ENCODE measurements around the gene TXLNB. TPM values are rescaled to one million over a fixed set of nuclear protein-coding genes. Genes with fewer than 3 reads are reported as not detected.
A peak's percentile ranks its signal among the peaks of the same experiment; 100 is the strongest.
"Not testable (repeated sequence)": the region's sequence is repeated elsewhere in the genome, so short reads cannot be mapped to it uniquely, and the experiment has no call there.

Gene TXLNB
- total RNA-seq, 2 experiments from 2014 or later, result 7.9 to 12.4 TPM

DNA sequence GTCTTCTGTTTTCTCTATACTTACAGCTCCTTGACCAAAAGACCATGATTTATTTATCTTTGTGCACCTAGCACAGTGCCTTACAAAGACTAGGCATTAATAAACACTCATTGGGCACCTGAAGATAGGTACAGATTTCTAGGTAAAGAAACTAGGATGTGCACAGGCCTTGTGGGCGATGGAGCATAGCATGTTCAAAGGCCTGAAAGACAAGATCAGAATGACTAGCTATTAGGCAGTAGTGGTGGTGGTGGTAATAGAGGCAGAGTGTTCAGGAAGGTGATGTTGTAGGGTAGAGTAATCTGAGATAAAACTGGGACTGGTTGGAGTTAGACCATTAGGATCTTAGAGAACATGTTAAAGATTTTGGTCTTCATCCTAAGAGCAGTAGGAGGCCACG, 3.9 kb downstream of the TXLNB start:
- DNase-seq (ENCODE audit: low spot score), result peak; percentile 70
- H3K36me3 ChIP-seq (ENCODE audit: insufficient read depth, low read length), result peaks cover 33% of the 10 kb centered on the region
- H3K9me3 ChIP-seq (ENCODE audit: low read length), result no peaks in the 10 kb centered on the region
- peaks cover 61% of the 10 kb centered on the region for H3K4me1 ChIP-seq (ENCODE audit: insufficient read depth, low read length, poor library complexity, severe bottlenecking)
- no peaks in the 10 kb centered on the region for H4K20me1 ChIP-seq (ENCODE audit: insufficient read depth, low read length)
- ChIA-PET POLR2A (interaction anchor here (0.7 to 2.9 kb wide), 9 partner anchors 9 to 66 kb away, joined by 3 to 15 read pairs (median 5); no protein-coding TSS in a partner anchor), CTCF (ENCODE audit: unreplicated experiment) (interaction anchor here (1.3 kb wide), 1 partner anchor 82 kb away, joined by 4 read pairs; no protein-coding TSS in a partner anchor)
- no peak overlapping the region for H2AFZ ChIP-seq (ENCODE audit: low read length)
- TF ChIP-seq EZH2phosphoT487 (IDR thresholded peaks at IDR 0.05; ENCODE audit: borderline replicate concordance, low read depth, low read length), result no peak
- TF ChIP-seq, protein P1, sequence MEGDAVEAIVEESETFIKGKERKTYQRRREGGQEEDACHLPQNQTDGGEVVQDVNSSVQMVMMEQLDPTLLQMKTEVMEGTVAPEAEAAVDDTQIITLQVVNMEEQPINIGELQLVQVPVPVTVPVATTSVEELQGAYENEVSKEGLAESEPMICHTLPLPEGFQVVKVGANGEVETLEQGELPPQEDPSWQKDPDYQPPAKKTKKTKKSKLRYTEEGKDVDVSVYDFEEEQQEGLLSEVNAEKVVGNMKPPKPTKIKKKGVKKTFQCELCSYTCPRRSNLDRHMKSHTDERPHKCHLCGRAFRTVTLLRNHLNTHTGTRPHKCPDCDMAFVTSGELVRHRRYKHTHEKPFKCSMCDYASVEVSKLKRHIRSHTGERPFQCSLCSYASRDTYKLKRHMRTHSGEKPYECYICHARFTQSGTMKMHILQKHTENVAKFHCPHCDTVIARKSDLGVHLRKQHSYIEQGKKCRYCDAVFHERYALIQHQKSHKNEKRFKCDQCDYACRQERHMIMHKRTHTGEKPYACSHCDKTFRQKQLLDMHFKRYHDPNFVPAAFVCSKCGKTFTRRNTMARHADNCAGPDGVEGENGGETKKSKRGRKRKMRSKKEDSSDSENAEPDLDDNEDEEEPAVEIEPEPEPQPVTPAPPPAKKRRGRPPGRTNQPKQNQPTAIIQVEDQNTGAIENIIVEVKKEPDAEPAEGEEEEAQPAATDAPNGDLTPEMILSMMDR (conservative IDR thresholded peaks at IDR 0.05; ENCODE audit: low read length), result no peak
- H3K27ac ChIP-seq (ENCODE audit: low read depth, low read length, poor library complexity, severe bottlenecking), result peak overlapping the region; percentile 31
- BruUV-seq (replicated peaks), result no TSS peak
- H3K9me2 ChIP-seq (ENCODE audit: insufficient read depth, low read length), result no peaks in the 10 kb centered on the region
- H3K4me2 ChIP-seq (ENCODE audit: low read length), result peak overlapping the region; percentile 43
- peak overlapping the region; percentile 4 for H3K4me3 ChIP-seq (ENCODE audit: low read depth, low read length, poor library complexity, severe bottlenecking)
- intact Hi-C loops (cut with micrococcal nuclease; ENCODE audit: unreplicated experiment), result no loop called here
- H3K79me2 ChIP-seq (ENCODE audit: insufficient read depth, low read depth, low read length), result peaks cover 36% of the 10 kb centered on the region; the same call in 1 of the 2 replicates

DNA sequence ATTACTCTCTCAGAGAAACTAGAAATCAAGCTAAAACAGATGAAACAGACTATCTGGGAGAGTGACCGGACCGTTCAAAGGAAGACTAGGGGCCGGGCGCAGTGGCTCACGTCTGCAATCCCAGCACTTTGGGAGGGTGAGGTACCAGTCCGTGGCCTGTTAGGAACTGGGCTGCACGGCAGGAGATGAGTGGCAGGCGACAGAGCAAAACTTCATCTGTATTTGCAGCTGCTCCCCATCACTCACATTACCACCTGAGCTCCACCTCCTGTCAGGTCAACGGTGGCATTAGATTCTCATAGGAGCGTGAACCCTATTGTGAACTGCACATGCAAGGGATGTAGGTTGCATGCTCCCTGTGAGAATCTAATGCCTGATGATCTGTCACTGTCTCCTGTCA, 5.4 kb downstream of the TXLNB start:
- not testable (repeated sequence) for H3K9me2 ChIP-seq (ENCODE audit: insufficient read depth, low read length)
- POLR2A ChIA-PET, result interaction anchor here (1.1 to 2.9 kb wide), 4 partner anchors 11 to 37 kb away, joined by 3 to 15 read pairs (median 5); no protein-coding TSS in a partner anchor

DNA sequence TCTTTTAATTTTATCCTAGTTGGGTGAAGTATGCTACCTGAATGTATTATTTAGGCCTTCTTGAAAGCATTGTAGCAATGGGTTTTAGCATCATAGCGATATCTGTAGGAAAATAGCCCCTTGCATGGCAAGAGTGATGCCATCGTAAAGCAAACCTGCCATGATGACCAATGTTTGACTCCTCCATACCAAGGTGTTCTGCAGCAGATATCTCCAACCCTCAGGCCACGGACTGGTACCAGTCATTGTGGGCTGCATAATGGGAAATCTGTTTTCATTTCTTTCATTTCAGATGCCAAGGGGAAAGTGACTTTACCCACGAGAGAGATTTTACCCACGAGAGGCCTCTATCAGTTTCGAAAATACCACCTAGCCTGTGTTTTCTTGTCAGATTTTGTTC, 6.2 kb downstream of the TXLNB start:
- Histone ChIP-seq H3K27ac (ENCODE audit: low read depth, low read length, poor library complexity, severe bottlenecking) (no peak overlapping the region), H3K9me3 (ENCODE audit: low read length) (no peaks in the 10 kb centered on the region), H3K36me3 (ENCODE audit: insufficient read depth, low read length) (peaks cover 29% of the 10 kb centered on the region), H2AFZ (ENCODE audit: low read length) (no peak overlapping the region), H3K79me2 (ENCODE audit: insufficient read depth, low read depth, low read length) (peaks cover 34% of the 10 kb centered on the region; the same call in 1 of the 2 replicates), H3K9me2 (ENCODE audit: insufficient read depth, low read length) (no peaks in the 10 kb centered on the region), H3K4me3 (ENCODE audit: low read depth, low read length, poor library complexity, severe bottlenecking) (no peak overlapping the region), H3K4me1 (ENCODE audit: insufficient read depth, low read length, poor library complexity, severe bottlenecking) (peaks cover 53% of the 10 kb centered on the region), H4K20me1 (ENCODE audit: insufficient read depth, low read length) (no peaks in the 10 kb centered on the region), H3K4me2 (ENCODE audit: low read length) (no peak overlapping the region)
- no peak for DNase-seq (ENCODE audit: low spot score)
- no TSS peak for BruUV-seq (replicated peaks)
- no peak for TF ChIP-seq EZH2phosphoT487 (IDR thresholded peaks at IDR 0.05; ENCODE audit: borderline replicate concordance, low read depth, low read length)
- TF ChIP-seq, protein P1 (conservative IDR thresholded peaks at IDR 0.05; ENCODE audit: low read length), result no peak
- intact Hi-C loops (cut with micrococcal nuclease; ENCODE audit: unreplicated experiment), result no loop called here
- ChIA-PET POLR2A (interaction anchor here (1.1 kb wide), 1 partner anchor 16 kb away, joined by 3 read pairs; no protein-coding TSS in a partner anchor), CTCF (ENCODE audit: unreplicated experiment) (no interaction called here)

More for the DNA sequence above, 5.4 kb downstream of the TXLNB start:
- BruUV-seq (replicated peaks); intact Hi-C loops (cut with micrococcal nuclease; ENCODE audit: unreplicated experiment); H4K20me1 ChIP-seq (ENCODE audit: insufficient read depth, low read length); H3K4me3 ChIP-seq (ENCODE audit: low read depth, low read length, poor library complexity, severe bottlenecking); H2AFZ ChIP-seq (ENCODE audit: low read length); H3K4me2 ChIP-seq (ENCODE audit: low read length); H3K9me3 ChIP-seq (ENCODE audit: low read length); H3K27ac ChIP-seq (ENCODE audit: low read depth, low read length, poor library complexity, severe bottlenecking): not testable (repeated sequence)
- peaks cover 29% of the 10 kb centered on the region for H3K36me3 ChIP-seq (ENCODE audit: insufficient read depth, low read length)
- peaks cover 33% of the 10 kb centered on the region; the same call in 1 of the 2 replicates for H3K79me2 ChIP-seq (ENCODE audit: insufficient read depth, low read depth, low read length)
- DNase-seq (ENCODE audit: low spot score), result peak; percentile 49
- CTCF ChIA-PET (ENCODE audit: unreplicated experiment), result interaction anchor here (0.7 kb wide), 1 partner anchor 10 kb away, joined by 5 read pairs; no protein-coding TSS in a partner anchor
- peaks cover 53% of the 10 kb centered on the region for H3K4me1 ChIP-seq (ENCODE audit: insufficient read depth, low read length, poor library complexity, severe bottlenecking)

Data from OCI-LY7 (cell line).